ENCODE data around the gene GPR183. TPM values are rescaled to one million over a fixed set of nuclear protein-coding genes. Genes with fewer than 3 reads are reported as not detected.

GPR183 gene, protein sequence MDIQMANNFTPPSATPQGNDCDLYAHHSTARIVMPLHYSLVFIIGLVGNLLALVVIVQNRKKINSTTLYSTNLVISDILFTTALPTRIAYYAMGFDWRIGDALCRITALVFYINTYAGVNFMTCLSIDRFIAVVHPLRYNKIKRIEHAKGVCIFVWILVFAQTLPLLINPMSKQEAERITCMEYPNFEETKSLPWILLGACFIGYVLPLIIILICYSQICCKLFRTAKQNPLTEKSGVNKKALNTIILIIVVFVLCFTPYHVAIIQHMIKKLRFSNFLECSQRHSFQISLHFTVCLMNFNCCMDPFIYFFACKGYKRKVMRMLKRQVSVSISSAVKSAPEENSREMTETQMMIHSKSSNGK
- polyA plus RNA-seq (2013, experiment 1 of 2) = not detected
- polyA plus RNA-seq (2013, experiment 2 of 2) = not detected

DNA sequence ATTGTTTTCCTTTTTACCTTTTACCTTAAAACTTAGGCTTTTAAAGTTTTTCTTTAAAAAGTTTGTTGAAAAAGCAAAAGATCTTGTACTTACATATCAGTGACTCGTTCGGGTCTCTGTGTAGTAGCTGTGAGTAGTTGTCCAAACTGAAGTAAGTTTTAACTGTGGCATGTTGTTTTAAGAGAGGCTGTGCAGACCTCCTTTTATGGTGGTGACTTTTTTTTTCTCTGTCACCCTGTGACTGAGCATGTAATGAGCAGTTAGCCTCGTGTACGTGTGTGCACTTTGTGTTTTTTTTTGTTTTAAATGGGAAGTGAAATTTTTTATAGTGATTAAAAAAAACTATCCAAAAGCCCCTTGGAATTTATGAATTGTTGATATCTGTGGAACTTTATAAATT lies at the start of gene GPR183:
TSS of gene GPR183 (minus strand) at position 153 of the 400 bp plus-strand sequence. CDS start 11,254 bp downstream, outside the sequence.
- H3K36me3 ChIP-seq (replicated peaks in 1 of 2; ENCODE audit: control insufficient read depth in 2 of 2, insufficient read depth in 2 of 2, low read length in 2 of 2) = peaks cover 4 to 6% of the 10 kb centered on the region in 2 donors
- H3K14ac ChIP-seq (ENCODE audit: low read length) = no peak within 1 kb of the TSS
- no peak within 1 kb of the TSS for H3K4me2 ChIP-seq (ENCODE audit: insufficient read depth, low read length, poor library complexity, severe bottlenecking)
- no peak within 1 kb of the TSS for H2BK120ac ChIP-seq (ENCODE audit: low read depth, low read length)
- no peak within 1 kb of the TSS for H3K23ac ChIP-seq (ENCODE audit: low read depth, low read length, poor library complexity)
- H4K8ac ChIP-seq (ENCODE audit: low read depth, low read length) = no peak within 1 kb of the TSS
- H2BK12ac ChIP-seq (ENCODE audit: low read length) = no peak within 1 kb of the TSS
- H3K18ac ChIP-seq (ENCODE audit: low read length) = no peak within 1 kb of the TSS
- no peak within 1 kb of the TSS for H3K9ac ChIP-seq (ENCODE audit: low read depth, low read length, poor library complexity)
- H2BK5ac ChIP-seq (ENCODE audit: low read length) = no peak within 1 kb of the TSS
- H2BK15ac ChIP-seq (ENCODE audit: low read length) = no peak within 1 kb of the TSS
- no peak for DNase-seq (ENCODE audit: low spot score)
- H3K4me3 ChIP-seq (ENCODE audit: low read length in 2 of 2) = no peak within 1 kb of the TSS
- no CpG with 5 or more reads among the region's 4 CpGs for WGBS, 2 donors (ENCODE audit: extremely low coverage in 2 of 2, insufficient read length in 2 of 2, insufficient replicate concordance in 1 of 2)
- H3K4me1 ChIP-seq (ENCODE audit: control insufficient read depth in 2 of 2, insufficient read depth in 1 of 2, low read depth in 1 of 2, low read length in 2 of 2) = peaks cover 4 to 16% of the 10 kb centered on the region in 2 donors
- no peak within 1 kb of the TSS for H2AFZ ChIP-seq (ENCODE audit: low read length)
- no peak within 1 kb of the TSS for H2AK5ac ChIP-seq (ENCODE audit: low read depth, low read length)
- peaks cover 1% of the 10 kb centered on the region for H3K79me1 ChIP-seq (ENCODE audit: low read depth, low read length)
- H3K27ac ChIP-seq (replicated peaks; ENCODE audit: low read length) = no peak within 1 kb of the TSS
- no peak within 1 kb of the TSS for H3K4ac ChIP-seq (ENCODE audit: low read length)
- no peaks in the 10 kb centered on the region for H3K27me3 ChIP-seq (ENCODE audit: control insufficient read depth in 3 of 3, insufficient read depth in 3 of 3, low read depth in 1 of 3, low read length in 3 of 3)
- peaks cover 3% of the 10 kb centered on the region in 2 donors for H3K9me3 ChIP-seq (replicated peaks in 1 of 2; ENCODE audit: control insufficient read depth in 2 of 2, insufficient read depth in 1 of 2, low read depth in 1 of 2, low read length in 2 of 2)
- H4K91ac ChIP-seq (ENCODE audit: low read depth, low read length, poor library complexity) = no peak within 1 kb of the TSS

DNA sequence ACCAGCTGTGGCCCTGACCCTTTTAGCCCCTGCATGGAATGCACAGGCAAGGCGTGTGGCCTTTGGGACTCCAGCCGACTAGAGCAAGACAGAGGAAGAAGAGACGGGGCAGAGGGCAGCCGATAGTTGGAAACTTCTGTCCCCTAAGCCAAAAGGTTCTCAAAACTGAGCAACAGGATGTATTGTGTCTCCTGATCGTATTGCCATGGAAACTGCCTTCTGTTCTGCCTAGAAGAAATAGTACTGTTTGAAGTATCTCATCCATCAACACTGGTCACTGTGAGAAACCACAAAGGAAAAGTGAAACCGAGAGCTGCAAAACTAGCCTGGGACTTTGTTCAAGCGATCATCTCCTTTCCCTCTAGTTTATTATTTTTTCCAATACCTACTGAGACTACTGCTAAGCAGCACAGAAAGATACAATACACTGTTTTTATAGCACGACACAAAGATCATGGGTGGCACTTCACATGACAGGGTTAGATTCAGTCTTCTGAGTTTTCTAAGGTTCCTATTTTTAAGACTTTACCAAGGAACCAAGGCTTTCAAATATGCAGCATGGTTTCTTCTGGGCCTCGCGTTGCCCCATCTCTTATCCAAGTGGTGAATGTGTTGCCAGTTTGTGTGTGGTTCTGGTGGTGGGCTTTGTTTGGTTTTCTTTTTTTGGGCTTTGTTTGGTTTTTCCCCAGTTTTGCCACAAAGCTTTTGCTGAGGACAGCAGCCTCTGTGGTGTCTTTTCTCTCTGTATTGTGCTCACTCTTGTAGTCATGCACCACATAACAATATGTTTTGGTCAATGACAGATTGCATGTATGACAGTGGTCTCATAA lies 49.3 kb upstream of the GPR183 start:
- DNase-seq (ENCODE audit: low spot score) = no peak
- H3K4me1 ChIP-seq (ENCODE audit: control insufficient read depth in 2 of 2, insufficient read depth in 1 of 2, low read depth in 1 of 2, low read length in 2 of 2) = peaks cover 7 to 23% of the 10 kb centered on the region in 2 donors
- H2BK5ac ChIP-seq (ENCODE audit: low read length) = no peak overlapping the region
- no peak overlapping the region for H4K91ac ChIP-seq (ENCODE audit: low read depth, low read length, poor library complexity)
- H2AK5ac ChIP-seq (ENCODE audit: low read depth, low read length) = no peak overlapping the region
- no peak overlapping the region for H3K18ac ChIP-seq (ENCODE audit: low read length)
- no peak overlapping the region for H2AFZ ChIP-seq (ENCODE audit: low read length)
- no peak overlapping the region for H3K27ac ChIP-seq (replicated peaks; ENCODE audit: low read length)
- H3K27me3 ChIP-seq (ENCODE audit: control insufficient read depth in 3 of 3, insufficient read depth in 3 of 3, low read depth in 1 of 3, low read length in 3 of 3) = no peaks in the 10 kb centered on the region
- no peak overlapping the region for H3K4me2 ChIP-seq (ENCODE audit: insufficient read depth, low read length, poor library complexity, severe bottlenecking)
- H3K14ac ChIP-seq (ENCODE audit: low read length) = no peak overlapping the region
- H4K8ac ChIP-seq (ENCODE audit: low read depth, low read length) = no peak overlapping the region
- H2BK120ac ChIP-seq (ENCODE audit: low read depth, low read length) = no peak overlapping the region
- H3K23ac ChIP-seq (ENCODE audit: low read depth, low read length, poor library complexity) = no peak overlapping the region
- H2BK12ac ChIP-seq (ENCODE audit: low read length) = no peak overlapping the region
- H3K9me3 ChIP-seq (replicated peaks in 1 of 2; ENCODE audit: control insufficient read depth in 2 of 2, insufficient read depth in 1 of 2, low read depth in 1 of 2, low read length in 2 of 2) = peaks cover 0 to 5% of the 10 kb centered on the region in 2 donors
- H3K79me1 ChIP-seq (ENCODE audit: low read depth, low read length) = no peaks in the 10 kb centered on the region
- H3K4ac ChIP-seq (ENCODE audit: low read length) = no peak overlapping the region
- WGBS, 2 donors (ENCODE audit: extremely low coverage in 2 of 2, insufficient read length in 2 of 2, insufficient replicate concordance in 1 of 2) = no CpG with 5 or more reads among the region's 10 CpGs
- H3K36me3 ChIP-seq (replicated peaks in 1 of 2; ENCODE audit: control insufficient read depth in 2 of 2, insufficient read depth in 2 of 2, low read length in 2 of 2) = peaks cover 4 to 34% of the 10 kb centered on the region in 2 donors
- H3K9ac ChIP-seq (ENCODE audit: low read depth, low read length, poor library complexity) = no peak overlapping the region
- no peak overlapping the region for H2BK15ac ChIP-seq (ENCODE audit: low read length)
- no peak overlapping the region for H3K4me3 ChIP-seq (ENCODE audit: low read length in 2 of 2)

DNA sequence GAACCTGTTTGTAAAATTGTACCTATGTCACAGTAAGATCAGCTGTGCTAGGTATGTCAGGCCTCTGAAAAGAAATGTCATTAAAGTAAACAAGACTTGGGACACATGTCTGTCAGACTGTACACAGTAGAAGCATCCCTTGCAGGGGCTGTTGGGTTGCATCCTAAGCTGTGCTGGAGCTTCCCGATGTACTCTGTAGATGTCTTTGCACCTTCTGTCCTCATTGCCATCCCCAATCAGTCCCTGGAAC lies 48.7 kb upstream of the GPR183 start:
- no CpG with 5 or more reads among the region's 1 CpG for WGBS, 2 donors (ENCODE audit: extremely low coverage in 2 of 2, insufficient read length in 2 of 2, insufficient replicate concordance in 1 of 2)
- H4K8ac ChIP-seq (ENCODE audit: low read depth, low read length) = no peak overlapping the region
- no peaks in the 10 kb centered on the region for H3K79me1 ChIP-seq (ENCODE audit: low read depth, low read length)
- no peak overlapping the region for H3K27ac ChIP-seq (replicated peaks; ENCODE audit: low read length)
- H2AFZ ChIP-seq (ENCODE audit: low read length) = no peak overlapping the region
- H3K9me3 ChIP-seq (replicated peaks in 1 of 2; ENCODE audit: control insufficient read depth in 2 of 2, insufficient read depth in 1 of 2, low read depth in 1 of 2, low read length in 2 of 2) = peaks cover 0 to 5% of the 10 kb centered on the region in 2 donors
- H2BK120ac ChIP-seq (ENCODE audit: low read depth, low read length) = no peak overlapping the region
- no peak overlapping the region for H3K9ac ChIP-seq (ENCODE audit: low read depth, low read length, poor library complexity)
- H3K18ac ChIP-seq (ENCODE audit: low read length) = no peak overlapping the region
- no peak overlapping the region for H3K14ac ChIP-seq (ENCODE audit: low read length)
- no peak overlapping the region for H4K91ac ChIP-seq (ENCODE audit: low read depth, low read length, poor library complexity)
- no peak overlapping the region for H2BK5ac ChIP-seq (ENCODE audit: low read length)
- peaks cover 4 to 32% of the 10 kb centered on the region in 2 donors for H3K36me3 ChIP-seq (replicated peaks in 1 of 2; ENCODE audit: control insufficient read depth in 2 of 2, insufficient read depth in 2 of 2, low read length in 2 of 2)
- no peak overlapping the region for H2BK15ac ChIP-seq (ENCODE audit: low read length)
- H3K4ac ChIP-seq (ENCODE audit: low read length) = no peak overlapping the region
- H3K27me3 ChIP-seq (ENCODE audit: control insufficient read depth in 3 of 3, insufficient read depth in 3 of 3, low read depth in 1 of 3, low read length in 3 of 3) = no peaks in the 10 kb centered on the region
- no peak overlapping the region for H3K4me2 ChIP-seq (ENCODE audit: insufficient read depth, low read length, poor library complexity, severe bottlenecking)
- peaks cover 7 to 23% of the 10 kb centered on the region in 2 donors for H3K4me1 ChIP-seq (ENCODE audit: control insufficient read depth in 2 of 2, insufficient read depth in 1 of 2, low read depth in 1 of 2, low read length in 2 of 2)
- no peak overlapping the region for H2AK5ac ChIP-seq (ENCODE audit: low read depth, low read length)
- H3K4me3 ChIP-seq (ENCODE audit: low read length in 2 of 2) = no peak overlapping the region
- no peak for DNase-seq (ENCODE audit: low spot score)
- no peak overlapping the region for H3K23ac ChIP-seq (ENCODE audit: low read depth, low read length, poor library complexity)
- no peak overlapping the region for H2BK12ac ChIP-seq (ENCODE audit: low read length)

All from neuronal stem cell (in vitro differentiated cells).